Uterus (tissue), 4 donors: Measurements from ENCODE around the gene MRTFB. TPM values are rescaled to one million over a fixed set of nuclear protein-coding genes. Genes with fewer than 3 reads are reported as not detected.
A peak's percentile ranks its signal among the peaks of the same experiment; 100 is the strongest.

Experiments
- DNase-seq, 2 donors: peaks; one replicate each; pipeline ENCODE4 v3.0.0-alpha.2; 2019 to 2020
- H3K27ac ChIP-seq, 2 donors: fragments of 200-600 bp; sonication (generic); 1 replicate in 1 of 2; 2 replicates in 1 of 2; pipeline ENCODE4 v1.5.1; 2016 to 2018
- H3K27me3 ChIP-seq, 2 donors: fragments of 200-600 bp; sonication (generic); one replicate each; pipeline ENCODE4 v1.5.1; 2018 to 2019; ENCODE audit warnings: control low read depth in 1 of 2
- H3K36me3 ChIP-seq, 2 donors: fragments of 200-600 bp; sonication (generic); one replicate each; pipeline ENCODE4 v1.5.1; 2019; ENCODE audit warnings: control low read depth in 1 of 2
- H3K4me1 ChIP-seq, 2 donors: fragments of 200-600 bp; sonication (generic); one replicate each; pipeline ENCODE4 v1.5.1; 2018 to 2019; ENCODE audit warnings: control low read depth in 1 of 2
- H3K4me3 ChIP-seq, 2 donors: fragments of 200-600 bp; sonication (generic); 1 replicate in 1 of 2; 2 replicates in 1 of 2; pipeline ENCODE4 v1.5.1; 2018 to 2019; ENCODE audit warnings: mild to moderate bottlenecking in 1 of 2
- H3K9me3 ChIP-seq, 2 donors: fragments of 200-600 bp; sonication (generic); one replicate each; pipeline ENCODE4 v1.5.1; 2019; ENCODE audit warnings: control low read depth in 1 of 2
- POLR2A ChIP-seq, 2 donors: fragments of 450-650 bp; IDR thresholded peaks; one replicate each; pipeline ENCODE4 v1.6.1; 2016; ENCODE audit warnings: antibody characterized with exemption in 2 of 2, mild to moderate bottlenecking in 1 of 2, moderate library complexity in 1 of 2
- intact Hi-C: fragments of 100-400 bp; cut with DNase I; formaldehyde crosslinking; loops from one replicate; pipeline ENCODE4 v1.15.1; 2023; ENCODE audit warnings: low total_unique reads
- total RNA-seq, 4 donors: library from RNA; depleted of rRNA in 3 of 4; stranded (reverse); fragments of >200 nt in 3 of 4; gene quantifications; one replicate each; pipeline versions ENCODE4 v1.1.0 to v1.2.4, GENCODE V29; 2014 to 2023
- TF ChIP-seq, protein P1 (sequence below), 4 experiments: fragments of 200-600 bp in 2 of 4; fragments of 450-650 bp in 2 of 4; sonication (generic) in 2 of 4; IDR thresholded peaks; one replicate each; pipeline ENCODE4 v1.5.1; 2016 to 2019; ENCODE audit warnings: antibody characterized with exemption in 4 of 4, mild to moderate bottlenecking in 2 of 4, moderate library complexity in 1 of 4
- donor health status: DM: yes; HTN: yes; CAD: no.

The MRTFB gene
- total RNA-seq, 4 donors from 2014 or later, result 49.8 to 178 (median 75.1) TPM

GRCh38 chr16:14139872-14140271, 68.8 kb downstream of the MRTFB start:
- TF ChIP-seq POLR2A (IDR thresholded peaks at IDR 0.05), result no peak
- DNase-seq, result no peak
- Histone ChIP-seq H3K9me3 (no peaks in the 10 kb centered on the region), H3K27ac (no peak overlapping the region), H3K4me1 (no peaks in the 10 kb centered on the region), H3K4me3 (no peak overlapping the region), H3K36me3 (no peaks in the 10 kb centered on the region), H3K27me3 (no peaks in the 10 kb centered on the region)
- intact Hi-C loops, result no loop called here

DNA sequence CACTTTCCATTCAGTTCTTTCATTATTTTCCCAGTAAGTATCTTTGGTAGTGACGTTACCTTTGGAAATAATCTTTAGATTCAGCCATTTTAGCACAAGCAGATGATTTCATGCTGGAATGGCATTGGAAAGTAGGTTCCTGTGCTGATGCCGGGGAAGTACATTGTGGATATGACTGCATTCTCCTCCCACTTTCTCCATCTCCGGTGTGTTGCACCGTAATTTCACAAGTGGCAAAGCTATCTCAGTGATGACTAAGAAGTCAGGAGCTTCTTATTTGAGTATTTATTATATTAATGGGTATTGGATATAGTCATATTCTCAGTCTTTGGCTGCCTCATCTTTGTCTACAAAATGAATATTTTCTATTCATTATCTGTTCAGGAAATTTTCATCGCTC, 69.8 kb downstream of the MRTFB start:
- DNase-seq, result no peak
- Histone ChIP-seq H3K27me3 (no peaks in the 10 kb centered on the region), H3K4me1 (no peaks in the 10 kb centered on the region), H3K4me3 (no peak overlapping the region), H3K27ac (no peak overlapping the region), H3K9me3 (no peaks in the 10 kb centered on the region), H3K36me3 (no peaks in the 10 kb centered on the region)
- TF ChIP-seq, protein P1, sequence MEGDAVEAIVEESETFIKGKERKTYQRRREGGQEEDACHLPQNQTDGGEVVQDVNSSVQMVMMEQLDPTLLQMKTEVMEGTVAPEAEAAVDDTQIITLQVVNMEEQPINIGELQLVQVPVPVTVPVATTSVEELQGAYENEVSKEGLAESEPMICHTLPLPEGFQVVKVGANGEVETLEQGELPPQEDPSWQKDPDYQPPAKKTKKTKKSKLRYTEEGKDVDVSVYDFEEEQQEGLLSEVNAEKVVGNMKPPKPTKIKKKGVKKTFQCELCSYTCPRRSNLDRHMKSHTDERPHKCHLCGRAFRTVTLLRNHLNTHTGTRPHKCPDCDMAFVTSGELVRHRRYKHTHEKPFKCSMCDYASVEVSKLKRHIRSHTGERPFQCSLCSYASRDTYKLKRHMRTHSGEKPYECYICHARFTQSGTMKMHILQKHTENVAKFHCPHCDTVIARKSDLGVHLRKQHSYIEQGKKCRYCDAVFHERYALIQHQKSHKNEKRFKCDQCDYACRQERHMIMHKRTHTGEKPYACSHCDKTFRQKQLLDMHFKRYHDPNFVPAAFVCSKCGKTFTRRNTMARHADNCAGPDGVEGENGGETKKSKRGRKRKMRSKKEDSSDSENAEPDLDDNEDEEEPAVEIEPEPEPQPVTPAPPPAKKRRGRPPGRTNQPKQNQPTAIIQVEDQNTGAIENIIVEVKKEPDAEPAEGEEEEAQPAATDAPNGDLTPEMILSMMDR (IDR thresholded peaks at IDR 0.05), result no peak
- TF ChIP-seq POLR2A (IDR thresholded peaks at IDR 0.05), result no peak
- intact Hi-C loops, result no loop called here

DNA sequence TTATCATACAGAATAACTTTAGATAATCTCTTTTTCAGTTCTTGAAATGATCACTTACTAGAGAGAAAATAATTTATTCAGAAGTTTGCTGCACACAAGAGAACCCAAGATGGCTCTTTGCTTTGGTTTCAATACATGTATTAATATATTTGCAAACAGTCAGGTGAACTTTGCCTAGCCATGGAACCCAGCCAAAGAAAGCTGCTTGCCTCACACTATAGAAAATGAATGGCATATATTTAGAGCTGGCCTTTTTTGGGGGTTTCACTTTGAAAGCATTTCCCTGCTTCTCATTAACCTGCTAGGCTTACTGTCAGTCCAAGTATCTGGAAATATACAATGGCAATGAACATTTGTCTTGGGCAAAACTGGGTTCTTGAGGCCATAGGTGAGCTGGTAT, 75.3 kb downstream of the MRTFB start:
- Histone ChIP-seq H3K27me3 (no peaks in the 10 kb centered on the region), H3K4me1 (no peaks in the 10 kb centered on the region), H3K36me3 (no peaks in the 10 kb centered on the region), H3K9me3 (no peaks in the 10 kb centered on the region), H3K27ac (no peak overlapping the region), H3K4me3 (no peak overlapping the region)
- intact Hi-C loops, result no loop called here
- DNase-seq, result no peak
- TF ChIP-seq, protein P1 (IDR thresholded peaks at IDR 0.05), result no peak
- TF ChIP-seq POLR2A (IDR thresholded peaks at IDR 0.05), result no peak

GRCh38 chr16:14148016-14148415, 76.9 kb downstream of the MRTFB start:
- Histone ChIP-seq H3K4me3 (no peak overlapping the region), H3K9me3 (no peaks in the 10 kb centered on the region), H3K4me1 (no peaks in the 10 kb centered on the region), H3K27me3 (no peaks in the 10 kb centered on the region), H3K36me3 (no peaks in the 10 kb centered on the region), H3K27ac (no peak overlapping the region)
- no peak for TF ChIP-seq POLR2A (IDR thresholded peaks at IDR 0.05)
- TF ChIP-seq, protein P1 (IDR thresholded peaks at IDR 0.05), result no peak
- no peak for DNase-seq
- intact Hi-C loops, result no loop called here

DNA sequence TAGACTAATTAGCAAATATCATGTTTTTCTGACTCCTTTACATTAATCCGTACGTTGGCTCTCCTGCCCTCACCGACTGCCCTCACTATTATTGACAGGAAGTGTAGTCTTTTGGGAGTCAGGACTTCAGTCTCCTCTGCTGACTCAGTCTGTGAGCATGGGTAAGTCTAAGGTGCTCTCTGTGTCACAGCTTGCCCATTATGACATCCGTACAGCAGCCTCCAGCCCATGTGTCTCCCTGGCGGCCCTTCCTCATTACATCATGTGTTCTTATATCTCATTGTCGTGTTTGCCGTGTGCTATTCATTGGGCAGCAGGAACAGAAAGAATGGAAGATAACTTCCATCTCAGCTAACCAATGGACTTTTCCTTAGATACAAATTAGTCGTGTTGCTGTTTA, 77.5 kb downstream of the MRTFB start:
- TF ChIP-seq, protein P1 (IDR thresholded peaks at IDR 0.05), result no peak
- TF ChIP-seq POLR2A (IDR thresholded peaks at IDR 0.05), result no peak
- H3K4me3 ChIP-seq, result no peak overlapping the region
- H3K36me3 ChIP-seq, result no peaks in the 10 kb centered on the region
- H3K27ac ChIP-seq, result no peak overlapping the region
- H3K9me3 ChIP-seq, result no peaks in the 10 kb centered on the region
- H3K27me3 ChIP-seq, result no peaks in the 10 kb centered on the region
- intact Hi-C loops, result no loop called here
- no peaks in the 10 kb centered on the region for H3K4me1 ChIP-seq
- DNase-seq, result no peak

DNA sequence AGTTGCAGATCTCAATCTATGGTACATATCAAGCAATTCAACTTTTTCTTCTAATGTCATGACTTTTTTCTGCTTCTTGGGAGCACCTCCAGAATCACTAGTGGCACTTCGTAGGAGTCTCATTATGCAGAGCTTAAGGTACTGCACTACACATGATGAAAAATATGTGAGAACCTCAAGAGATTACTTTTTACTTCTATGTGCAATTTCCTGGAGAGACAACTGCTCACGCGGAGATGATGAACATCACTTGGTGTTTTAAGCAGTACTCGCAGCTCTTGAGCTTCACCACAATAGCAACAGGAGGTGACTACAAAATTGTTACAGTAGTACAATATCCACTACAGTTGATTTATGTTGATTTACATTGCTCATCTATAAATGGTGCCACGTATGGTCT, 79.7 kb downstream of the MRTFB start:
- TF ChIP-seq POLR2A (IDR thresholded peaks at IDR 0.05), result no peak
- TF ChIP-seq, protein P1 (IDR thresholded peaks at IDR 0.05), result no peak

More for the DNA sequence above, 79.7 kb downstream of the MRTFB start:
- intact Hi-C loops, result no loop called here
- Histone ChIP-seq H3K9me3 (no peaks in the 10 kb centered on the region), H3K27me3 (no peaks in the 10 kb centered on the region), H3K27ac (peak overlapping the region in 1 of 2 donors; percentile 33), H3K4me1 (no peaks in the 10 kb centered on the region), H3K36me3 (no peaks in the 10 kb centered on the region), H3K4me3 (no peak overlapping the region)
- DNase-seq, result no peak
